CD14-positive monocyte (primary cell): Measurements from ENCODE around the gene SHROOM3. TPM values are rescaled to one million over a fixed set of nuclear protein-coding genes. Genes with fewer than 3 reads are reported as not detected.

Source experiments
- DNase-seq, 3 donors: peaks; one replicate each; pipeline ENCODE4 v3.0.0-alpha.2; 2011 to 2022
- H2AFZ ChIP-seq: 2 replicates; pipeline ENCODE4 v1.6.0; 2012; ENCODE audit warnings: mild to moderate bottlenecking, low read depth, low read length, inconsistent platforms; ENCODE audit not compliant: insufficient read depth, poor library complexity, severe bottlenecking
- H3K27ac ChIP-seq, 2 donors: 1 replicate in 1 of 2; 2 replicates in 1 of 2; pipeline ENCODE4 v1.5.1; 2012 to 2013; ENCODE audit warnings: low read length in 2 of 2, control low read depth in 1 of 2, inconsistent platforms in 1 of 2, low read depth in 1 of 2, mild to moderate bottlenecking in 1 of 2
- H3K27me3 ChIP-seq, 2 donors: one replicate each; pipeline versions ENCODE4 v1.6.0 to v1.6.1; 2011 to 2013; ENCODE audit warnings: low read length in 2 of 2; ENCODE audit not compliant: control insufficient read depth in 2 of 2, insufficient read depth in 2 of 2
- H3K36me3 ChIP-seq, 2 donors: replicated peaks in 1 of 2; 1 replicate in 1 of 2; 2 replicates in 1 of 2; pipeline versions ENCODE4 v1.5.1 to v1.6.1; 2012 to 2013; ENCODE audit warnings: low read length in 2 of 2, control low read depth in 1 of 2, inconsistent platforms in 1 of 2, mild to moderate bottlenecking in 1 of 2; ENCODE audit not compliant: insufficient read depth in 2 of 2, control insufficient read depth in 1 of 2
- H3K4me1 ChIP-seq, 2 donors: 1 replicate in 1 of 2; 2 replicates in 1 of 2; pipeline versions ENCODE4 v1.5.1 to v1.6.1; 2012 to 2013; ENCODE audit warnings: low read length in 2 of 2, control low read depth in 1 of 2, inconsistent platforms in 1 of 2, mild to moderate bottlenecking in 1 of 2, moderate library complexity in 1 of 2; ENCODE audit not compliant: insufficient read depth in 2 of 2, control insufficient read depth in 1 of 2
- H3K4me2 ChIP-seq: replicated peaks from 2 replicates; pipeline ENCODE3; 2012; ENCODE audit warnings: low read length, moderate library complexity, mild to moderate bottlenecking; ENCODE audit not compliant: poor library complexity, severe bottlenecking; ENCODE audit errors: extremely low read depth
- H3K4me3 ChIP-seq, 3 experiments: fragments of 200-600 bp in 1 of 3; sonication (generic) in 1 of 3; replicated peaks in 1 of 3; 1 replicate in 2 of 3; 2 replicates in 1 of 3; pipeline ENCODE4 v1.5.1; 2011 to 2013; ENCODE audit warnings: low read length in 3 of 3, mild to moderate bottlenecking in 3 of 3, control low read depth in 2 of 3, low read depth in 2 of 3, inconsistent platforms in 1 of 3, moderate library complexity in 1 of 3
- H3K79me2 ChIP-seq: 2 replicates; pipeline ENCODE4 v1.6.0; 2012; ENCODE audit warnings: mild to moderate bottlenecking, control low read depth, inconsistent platforms, low read length, moderate library complexity; ENCODE audit not compliant: insufficient read depth
- H3K9ac ChIP-seq: 2 replicates; pipeline ENCODE4 v1.6.0; 2017; ENCODE audit warnings: low read length, mild to moderate bottlenecking; ENCODE audit not compliant: insufficient read depth, poor library complexity, severe bottlenecking
- H3K9me3 ChIP-seq, 2 donors: replicated peaks in 1 of 2; 1 replicate in 1 of 2; 2 replicates in 1 of 2; pipeline versions ENCODE4 v1.5.1 to v1.6.1; 2012 to 2013; ENCODE audit warnings: low read length in 2 of 2, control low read depth in 1 of 2; ENCODE audit not compliant: control insufficient read depth in 1 of 2, insufficient read depth in 1 of 2
- H4K20me1 ChIP-seq: 2 replicates; pipeline ENCODE4 v1.6.0; 2012; ENCODE audit warnings: mild to moderate bottlenecking, low read length, control low read depth, moderate library complexity; ENCODE audit not compliant: insufficient read depth
- H3K27ac Mint-ChIP-seq, 7 donors: one replicate each; pipeline ENCODE4 v1.8.0; 2020; ENCODE audit warnings: mild to moderate bottlenecking in 7 of 7, mixed read lengths in 7 of 7, moderate library complexity in 6 of 7, inconsistent platforms in 2 of 7
- H3K27me3 Mint-ChIP-seq, 3 donors: one replicate each; pipeline ENCODE4 v1.8.0; 2021 to 2022; ENCODE audit warnings: low read depth in 3 of 3, mild to moderate bottlenecking in 3 of 3, mixed read lengths in 3 of 3, moderate library complexity in 3 of 3, inconsistent platforms in 1 of 3
- H3K36me3 Mint-ChIP-seq, 2 donors: one replicate each; pipeline ENCODE4 v1.8.0; 2020; ENCODE audit warnings: mixed read lengths in 2 of 2, inconsistent platforms in 1 of 2, mild to moderate bottlenecking in 1 of 2
- H3K4me1 Mint-ChIP-seq: one replicate; pipeline ENCODE4 v1.8.0; 2020; ENCODE audit warnings: mild to moderate bottlenecking, mixed read lengths
- H3K4me3 Mint-ChIP-seq, 2 donors: one replicate each; pipeline ENCODE4 v1.8.0; 2020; ENCODE audit warnings: mild to moderate bottlenecking in 2 of 2, mixed read lengths in 2 of 2, moderate library complexity in 1 of 2
- H3K9me3 Mint-ChIP-seq, 7 donors: one replicate each; pipeline ENCODE4 v1.8.0; 2020 to 2022; ENCODE audit warnings: mixed read lengths in 7 of 7, mild to moderate bottlenecking in 6 of 7, moderate library complexity in 6 of 7, inconsistent platforms in 2 of 7
- WGBS: methylation state at CpG from one replicate; pipeline ENCODE4 v1.1.5; 2013; ENCODE audit warnings: missing lambda C conversion rate; ENCODE audit not compliant: insufficient coverage; 5-methylcytosine and 5-hydroxymethylcytosine counted together
- intact Hi-C, 2 donors: fragments of 100-400 bp; cut with micrococcal nuclease; formaldehyde crosslinking; loops; one replicate each; pipeline versions ENCODE4 v1.15.0 to v1.15.1; 2023
- polyA plus RNA-seq, 3 donors: library from polyadenylated mRNA; depleted of rRNA in 1 of 3; unstranded in 2 of 3; stranded (reverse) in 1 of 3; fragments of 300-500 nt in 2 of 3; fragments of >200 nt in 1 of 3; fragmentation: Illumina TruSeq in 2 of 3; gene quantifications; 1 replicate in 2 of 3; 2 replicates in 1 of 3; pipeline ENCODE4 v1.2.3, GENCODE V29; 2012 to 2021
- TF ChIP-seq, protein P1 (sequence below): fragments of 200-600 bp; IDR thresholded peaks from one replicate; pipeline ENCODE4 v1.8.0; 2022; ENCODE audit warnings: antibody characterized with exemption, mild to moderate bottlenecking

SHROOM3 gene
- polyA plus RNA-seq, 3 donors = not detected

DNA sequence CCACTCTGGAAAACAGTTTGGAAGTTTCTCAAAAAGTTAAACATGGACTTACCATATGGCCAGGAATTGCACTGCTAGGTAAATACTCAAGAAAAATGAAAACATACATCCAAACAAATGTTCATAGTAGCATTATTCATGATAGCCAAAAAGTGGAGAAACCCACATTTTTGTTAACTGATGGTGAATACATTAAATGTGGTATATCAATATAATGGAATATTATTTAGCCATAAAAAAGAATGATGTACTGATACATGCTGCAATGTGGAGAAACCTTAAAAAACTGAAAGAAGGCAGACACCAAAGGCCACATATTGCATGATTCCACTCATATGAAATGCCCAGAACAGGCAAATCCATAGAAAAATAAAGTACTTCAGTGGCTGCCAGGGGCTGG is 79.1 kb downstream of the SHROOM3 start:
- no peak overlapping the region for H3K4me2 ChIP-seq
- H3K79me2 ChIP-seq = no peaks in the 10 kb centered on the region
- no peaks in the 10 kb centered on the region for H4K20me1 ChIP-seq
- no peak overlapping the region for H3K9ac ChIP-seq
- H3K27ac ChIP-seq = no peak overlapping the region
- peaks cover 11 to 12% of the 10 kb centered on the region in 2 donors for H3K4me1 ChIP-seq
- no peaks in the 10 kb centered on the region for H3K9me3 ChIP-seq
- H3K36me3 ChIP-seq = no peaks in the 10 kb centered on the region
- Mint-ChIP-seq H3K27ac (no peak overlapping the region), H3K4me3 (no peak overlapping the region), H3K9me3 (peaks cover 0 to 4% (median 0%) of the 10 kb centered on the region in 7 donors), H3K27me3 (peaks cover 0 to 2% (median 0%) of the 10 kb centered on the region in 3 donors), H3K4me1 (peaks cover 21% of the 10 kb centered on the region), H3K36me3 (no peaks in the 10 kb centered on the region)
- H3K4me3 ChIP-seq = no peak overlapping the region
- intact Hi-C loops = loop anchor here in 1 of 2 donors (5.0 kb wide), 1 partner anchor 243 kb away; no protein-coding TSS in a partner anchor
- H2AFZ ChIP-seq = no peak overlapping the region
- DNase-seq = no peak
- TF ChIP-seq, protein P1, sequence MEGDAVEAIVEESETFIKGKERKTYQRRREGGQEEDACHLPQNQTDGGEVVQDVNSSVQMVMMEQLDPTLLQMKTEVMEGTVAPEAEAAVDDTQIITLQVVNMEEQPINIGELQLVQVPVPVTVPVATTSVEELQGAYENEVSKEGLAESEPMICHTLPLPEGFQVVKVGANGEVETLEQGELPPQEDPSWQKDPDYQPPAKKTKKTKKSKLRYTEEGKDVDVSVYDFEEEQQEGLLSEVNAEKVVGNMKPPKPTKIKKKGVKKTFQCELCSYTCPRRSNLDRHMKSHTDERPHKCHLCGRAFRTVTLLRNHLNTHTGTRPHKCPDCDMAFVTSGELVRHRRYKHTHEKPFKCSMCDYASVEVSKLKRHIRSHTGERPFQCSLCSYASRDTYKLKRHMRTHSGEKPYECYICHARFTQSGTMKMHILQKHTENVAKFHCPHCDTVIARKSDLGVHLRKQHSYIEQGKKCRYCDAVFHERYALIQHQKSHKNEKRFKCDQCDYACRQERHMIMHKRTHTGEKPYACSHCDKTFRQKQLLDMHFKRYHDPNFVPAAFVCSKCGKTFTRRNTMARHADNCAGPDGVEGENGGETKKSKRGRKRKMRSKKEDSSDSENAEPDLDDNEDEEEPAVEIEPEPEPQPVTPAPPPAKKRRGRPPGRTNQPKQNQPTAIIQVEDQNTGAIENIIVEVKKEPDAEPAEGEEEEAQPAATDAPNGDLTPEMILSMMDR = no peak
- H3K27me3 ChIP-seq = no peaks in the 10 kb centered on the region

DNA sequence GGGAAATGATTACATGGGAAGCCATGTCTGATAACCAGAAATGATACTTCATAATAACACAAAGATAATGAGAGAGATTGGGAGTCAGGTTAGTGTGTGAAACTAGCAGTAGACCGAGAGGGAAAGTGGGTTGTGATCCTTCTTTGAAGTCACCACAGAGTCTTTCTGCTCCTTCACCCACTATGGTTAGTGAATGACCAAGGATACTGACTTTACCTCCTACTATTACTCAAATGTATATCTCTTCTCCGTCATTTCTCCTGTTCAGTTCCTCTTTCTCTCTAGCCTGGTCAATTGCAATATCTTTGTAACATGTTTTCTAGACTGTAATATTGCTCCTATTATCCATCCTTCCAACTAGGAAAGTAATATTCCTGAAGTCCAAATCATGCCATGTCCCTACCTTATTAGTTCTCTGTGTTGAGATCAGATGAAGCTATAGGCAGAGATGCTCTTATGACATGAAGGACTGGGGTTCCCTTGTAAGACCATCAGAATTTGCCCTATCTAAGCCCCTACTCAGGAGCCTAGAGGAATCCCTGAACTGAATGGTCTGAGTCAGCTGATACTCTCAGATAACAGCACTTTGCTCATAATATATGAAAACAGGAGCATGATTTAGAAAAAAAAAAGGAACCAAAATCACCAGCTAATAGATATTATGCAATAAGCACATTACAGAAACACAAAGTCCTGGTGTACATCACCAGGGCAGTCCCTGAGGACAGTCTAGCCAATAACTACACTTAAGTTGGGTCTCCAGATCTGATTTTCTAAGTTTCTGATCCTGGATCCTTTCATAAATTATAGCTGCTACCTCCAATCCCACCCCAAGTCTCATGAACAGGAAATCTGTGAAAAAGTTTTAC is 81.2 kb downstream of the SHROOM3 start:
- Histone ChIP-seq H3K79me2 (no peaks in the 10 kb centered on the region), H3K9me3 (no peaks in the 10 kb centered on the region), H3K27me3 (no peaks in the 10 kb centered on the region), H3K36me3 (no peaks in the 10 kb centered on the region), H2AFZ (no peak overlapping the region), H3K4me3 (peak overlapping the region in 1 of 3 experiments; percentile 5), H3K4me1 (peaks cover 11 to 12% of the 10 kb centered on the region in 2 donors), H3K4me2 (peak overlapping the region; percentile 33), H3K9ac (no peak overlapping the region), H3K27ac (peak overlapping the region in 1 of 2 donors; percentile 65), H4K20me1 (no peaks in the 10 kb centered on the region)
- DNase-seq = peak; percentile 21 to 51 (median 51)
- Mint-ChIP-seq H3K27me3 (peaks cover 0 to 2% (median 0%) of the 10 kb centered on the region in 3 donors), H3K4me1 (peaks cover 21% of the 10 kb centered on the region), H3K4me3 (peak overlapping the region in 1 of 2 donors; percentile 69), H3K9me3 (peaks cover 0 to 4% (median 0%) of the 10 kb centered on the region in 7 donors), H3K36me3 (no peaks in the 10 kb centered on the region), H3K27ac (peak overlapping the region; percentile 53 to 90 (median 76))
- intact Hi-C loops = loop anchor here in 1 of 2 donors (5.0 kb wide), 1 partner anchor 241 kb away; no protein-coding TSS in a partner anchor
- WGBS = 0% methylated on average over 1 of the region's 2 CpGs
- TF ChIP-seq, protein P1 = no peak
